T-helper 2 cell (primary cell): Measurements from ENCODE around the gene SCP2.
"Not testable (repeated sequence)": the region's sequence is repeated elsewhere in the genome, so short reads cannot be mapped to it uniquely, and the experiment has no call there.

Source experiments
- DNase-seq, 5 experiments: peaks; one replicate each; pipeline versions ENCODE4 v3.0.0 to v3.0.0-alpha.2; 2012 to 2022

SCP2 gene

DNA sequence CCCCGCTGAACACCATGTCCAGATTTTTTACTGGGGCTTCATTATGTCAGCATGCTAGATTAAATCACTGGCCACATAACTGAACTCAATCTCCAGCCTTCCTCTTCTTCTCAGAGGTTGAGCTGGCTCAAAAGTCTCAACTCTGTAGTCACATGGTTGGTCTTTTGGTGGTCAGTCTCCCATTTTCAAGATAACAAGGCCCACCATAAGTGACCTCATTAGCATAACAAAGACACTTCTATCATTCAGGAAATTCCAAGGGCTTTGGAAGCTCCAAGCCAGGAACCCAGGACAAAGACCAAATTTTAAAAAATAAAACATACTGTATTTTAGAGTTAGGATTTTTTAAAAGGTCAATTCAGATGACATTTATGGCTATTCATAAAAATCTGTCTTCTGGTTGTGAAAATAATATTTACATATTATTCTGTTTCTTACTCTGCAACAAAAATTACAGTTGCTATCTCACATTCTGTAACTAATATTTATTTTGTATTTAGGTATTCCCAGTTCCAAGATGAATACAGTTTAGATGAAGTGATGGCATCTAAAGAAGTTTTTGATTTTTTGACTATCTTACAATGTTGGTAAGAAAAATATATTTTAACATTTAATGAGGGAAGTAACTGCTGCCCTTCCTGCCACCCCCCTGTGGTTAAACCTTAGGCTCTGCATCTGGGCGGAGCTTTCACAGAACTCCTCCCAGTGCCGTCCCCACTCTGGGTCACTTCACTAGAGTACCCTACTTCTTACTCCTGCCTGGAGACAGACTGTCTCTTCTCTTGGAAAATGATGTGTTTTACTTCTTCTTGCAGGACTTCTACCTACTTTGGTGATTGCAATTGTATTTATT is 49.3 kb downstream of the SCP2 start:
- no peak for DNase-seq

DNA sequence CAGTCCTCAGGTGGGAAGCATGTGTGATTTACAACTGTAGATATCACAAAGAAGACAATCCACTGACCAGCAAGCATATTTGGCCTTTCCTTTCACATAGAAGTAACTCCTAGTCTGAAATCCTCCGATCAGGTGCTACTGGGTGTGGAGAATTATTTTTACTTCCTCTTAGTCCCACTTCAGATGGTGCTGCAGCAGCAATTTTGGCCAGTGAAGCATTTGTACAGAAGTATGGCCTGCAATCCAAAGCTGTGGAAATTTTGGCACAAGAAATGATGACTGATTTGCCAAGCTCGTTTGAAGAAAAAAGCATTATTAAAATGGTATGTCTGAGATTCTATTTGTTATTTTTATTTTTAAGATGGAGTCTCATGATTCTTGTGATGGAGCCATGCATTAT is 51.0 kb downstream of the SCP2 start:
- DNase-seq, result no peak

DNA sequence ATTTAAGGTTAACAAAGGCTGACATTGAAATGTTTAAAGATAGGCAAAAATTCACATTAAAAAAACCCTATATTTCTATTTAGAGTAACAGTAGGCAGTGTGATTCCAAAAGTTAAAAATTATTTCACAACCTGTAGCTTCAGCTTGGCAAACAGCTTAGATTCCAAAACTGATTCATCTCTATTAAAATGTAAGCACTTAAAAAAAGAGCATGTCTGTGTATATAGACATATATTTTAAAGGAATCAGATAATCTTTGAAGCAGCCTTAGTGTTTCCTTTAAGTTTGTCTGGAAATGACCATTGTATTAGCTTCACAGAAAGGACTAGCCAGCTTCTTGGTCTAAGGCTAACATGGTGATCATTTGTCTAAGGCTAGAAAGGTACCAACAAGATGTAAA is 65.7 kb downstream of the SCP2 start:
- DNase-seq, result not testable (repeated sequence)

DNA sequence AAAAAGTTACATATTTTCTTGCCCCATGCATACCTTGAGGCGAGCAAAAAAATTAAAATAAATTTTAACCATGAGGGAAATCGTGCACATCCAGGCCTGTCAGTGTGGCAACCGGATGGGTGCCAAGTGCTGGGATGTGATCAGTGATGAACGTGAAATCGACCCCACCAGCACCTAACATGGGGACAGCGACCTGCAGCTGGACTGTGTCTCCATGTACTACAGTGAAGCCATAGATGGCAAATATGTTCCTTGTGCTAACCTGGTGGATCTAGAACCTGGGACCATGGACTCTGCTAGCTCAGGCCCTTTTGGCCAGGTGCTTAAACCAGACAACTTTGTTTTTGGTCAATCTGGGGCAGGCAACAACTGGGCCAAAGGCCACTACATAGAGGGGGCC is 67.6 kb downstream of the SCP2 start:
- DNase-seq, result no peak

DNA sequence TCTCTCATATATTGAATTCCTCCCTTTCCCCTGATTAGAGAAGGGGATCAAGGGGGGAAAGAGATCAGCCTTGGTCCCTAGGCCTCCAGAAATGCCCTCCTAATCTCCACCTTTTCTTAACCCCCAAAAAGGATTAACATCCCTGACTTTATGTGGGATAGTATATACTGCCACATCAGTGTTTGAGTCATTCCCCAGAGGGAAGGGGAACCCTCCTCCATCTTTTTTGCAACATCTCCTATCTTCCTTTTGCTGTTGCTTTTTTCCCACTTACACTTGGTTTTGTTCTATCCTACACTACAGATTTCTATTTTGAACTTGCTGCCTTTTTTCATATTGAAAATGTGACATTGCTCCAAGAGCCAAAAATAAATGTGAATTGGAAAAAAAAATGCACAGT is 69.6 kb downstream of the SCP2 start:
- DNase-seq, result no peak

DNA sequence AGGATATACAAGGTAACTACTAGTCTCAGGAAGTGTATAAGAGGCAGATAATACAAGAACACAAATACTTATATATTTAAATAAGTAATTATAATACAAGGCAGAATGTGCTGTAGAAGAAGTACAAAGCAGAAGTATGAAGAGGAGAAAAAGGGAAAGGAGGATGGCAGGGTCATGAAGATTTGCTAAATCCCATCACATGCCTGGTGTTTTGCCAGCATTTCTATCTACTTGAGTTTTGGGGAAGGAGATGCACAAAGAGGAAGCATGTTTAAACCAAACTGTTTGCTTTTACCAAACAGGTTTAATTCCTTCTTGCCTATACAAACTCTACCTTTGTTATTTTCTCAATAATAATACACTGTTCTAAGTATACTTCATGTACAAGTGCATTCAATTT is 74.1 kb downstream of the SCP2 start:
- no peak for DNase-seq

DNA sequence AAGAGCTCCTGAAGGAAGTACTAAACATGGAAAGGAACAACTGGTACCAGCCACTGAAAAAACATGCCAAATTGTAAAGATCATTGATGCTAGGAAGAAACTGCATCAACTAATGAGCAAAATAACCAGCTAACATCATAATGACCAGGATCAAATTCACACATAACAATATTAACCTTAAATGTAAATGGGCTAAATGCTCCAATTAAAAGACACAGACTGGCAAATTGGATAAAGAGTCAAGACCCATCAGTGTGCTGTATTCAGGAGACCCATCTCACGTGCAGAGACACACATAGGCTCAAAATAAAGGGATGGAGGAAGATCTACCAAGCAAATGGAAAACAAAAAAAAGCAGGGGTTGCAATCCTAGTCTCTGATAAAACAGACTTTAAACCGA is 79.5 kb downstream of the SCP2 start:
- not testable (repeated sequence) for DNase-seq

DNA sequence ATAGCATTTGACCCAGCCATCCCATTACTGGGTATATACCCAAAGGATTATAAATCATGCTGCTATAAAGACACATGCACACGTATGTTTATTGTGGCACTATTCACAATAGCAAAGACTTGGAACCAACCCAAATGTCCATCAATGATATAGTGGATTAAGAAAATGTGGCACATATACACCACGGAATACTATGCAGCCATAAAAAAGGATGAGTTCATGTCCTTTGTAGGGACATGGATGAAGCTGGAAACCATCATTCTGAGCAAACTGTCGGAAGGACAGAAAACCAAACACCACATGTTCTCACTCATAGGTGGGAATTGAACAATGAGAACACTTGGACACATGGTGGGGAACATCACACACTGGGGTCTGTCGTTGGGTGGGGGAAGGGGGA is 83.2 kb downstream of the SCP2 start:
- not testable (repeated sequence) for DNase-seq

DNA sequence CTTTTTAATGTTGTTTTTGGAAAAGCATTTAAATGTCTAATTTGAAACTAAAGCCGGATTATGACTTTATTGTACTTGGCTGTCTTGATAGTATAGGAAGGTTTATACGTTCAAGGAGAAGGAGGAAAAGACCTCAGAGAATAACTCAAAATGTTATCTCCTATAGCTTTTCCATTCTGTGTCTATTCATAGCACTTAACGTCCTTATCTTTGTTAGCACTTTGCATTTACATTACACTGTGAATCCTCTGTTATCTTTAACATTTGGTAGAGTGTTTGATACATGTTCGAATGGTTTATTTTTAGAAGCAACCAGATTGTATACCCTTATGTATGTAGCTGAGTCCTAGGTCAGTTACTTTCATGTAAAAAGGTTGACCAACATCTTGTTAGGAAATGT is 84.1 kb downstream of the SCP2 start:
- no peak for DNase-seq

DNA sequence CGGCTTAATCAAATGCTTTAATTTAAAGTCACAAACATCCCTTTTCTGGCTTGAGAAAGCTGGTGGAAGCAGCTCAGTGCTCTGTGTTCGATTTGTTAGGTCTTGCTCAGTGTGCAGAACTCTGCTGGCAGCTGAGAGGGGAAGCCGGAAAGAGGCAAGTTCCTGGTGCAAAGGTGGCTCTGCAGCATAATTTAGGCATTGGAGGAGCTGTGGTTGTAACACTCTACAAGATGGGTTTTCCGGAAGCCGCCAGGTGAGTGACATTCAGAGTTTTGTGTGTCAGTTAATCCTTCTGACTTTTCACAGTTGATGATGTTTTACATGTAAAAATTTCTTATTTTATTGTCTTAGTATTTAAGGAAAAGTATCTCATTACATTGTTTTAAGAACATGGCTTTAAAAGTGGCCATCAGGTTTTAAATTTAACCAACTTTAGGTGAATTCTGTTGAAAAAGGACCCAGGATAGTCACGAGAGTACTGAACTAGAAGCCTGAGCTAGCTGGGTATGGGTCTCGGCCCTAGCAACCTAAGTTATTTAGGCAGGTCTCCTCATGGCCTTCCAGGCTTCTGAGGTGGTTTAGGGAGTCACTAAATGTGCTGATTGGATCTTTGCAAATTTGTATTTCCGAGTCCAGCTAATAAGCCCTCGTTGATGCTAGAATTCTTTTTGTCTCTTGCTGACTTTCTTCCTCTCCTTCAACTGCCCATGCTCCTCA is 87.9 kb downstream of the SCP2 start:
- DNase-seq, result peak; percentile 25 to 96 (median 63)

DNA sequence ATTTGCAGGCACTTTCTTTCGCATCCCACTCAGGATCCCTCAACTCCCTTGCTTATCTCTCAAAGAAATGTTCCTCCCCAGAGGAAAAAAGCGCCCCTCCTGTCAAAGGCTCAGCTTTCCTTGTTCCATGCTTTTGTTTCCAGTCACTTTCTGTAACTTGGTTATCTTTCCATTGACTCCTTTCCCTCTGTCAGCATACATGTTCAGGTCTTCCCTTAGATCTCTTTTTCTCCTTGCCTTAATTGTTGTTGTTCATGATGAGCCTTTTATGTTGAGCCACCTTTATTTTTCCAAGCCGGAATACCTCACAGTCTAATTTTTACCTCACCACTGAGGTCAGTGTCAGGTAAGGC is 88.4 kb downstream of the SCP2 start:
- no peak for DNase-seq

DNA sequence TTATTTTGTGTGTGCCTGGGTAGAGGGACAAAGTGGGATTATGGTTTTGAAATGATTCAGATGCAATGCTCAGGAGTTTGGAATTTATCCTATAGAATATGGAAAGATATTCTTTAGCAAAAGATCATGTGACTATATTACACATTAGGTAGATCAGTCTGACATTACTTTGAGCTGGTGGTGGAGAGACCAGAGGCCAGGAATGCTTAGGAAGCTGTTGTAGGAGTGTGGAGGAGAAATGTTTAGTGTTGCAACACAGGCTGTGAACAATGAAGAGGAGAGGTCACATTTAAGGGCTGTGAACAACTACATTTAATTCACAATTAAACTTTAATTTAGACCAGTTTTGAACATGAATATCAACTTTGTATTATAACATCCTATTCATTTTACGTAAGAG is 89.6 kb downstream of the SCP2 start:
- DNase-seq, result no peak

DNA sequence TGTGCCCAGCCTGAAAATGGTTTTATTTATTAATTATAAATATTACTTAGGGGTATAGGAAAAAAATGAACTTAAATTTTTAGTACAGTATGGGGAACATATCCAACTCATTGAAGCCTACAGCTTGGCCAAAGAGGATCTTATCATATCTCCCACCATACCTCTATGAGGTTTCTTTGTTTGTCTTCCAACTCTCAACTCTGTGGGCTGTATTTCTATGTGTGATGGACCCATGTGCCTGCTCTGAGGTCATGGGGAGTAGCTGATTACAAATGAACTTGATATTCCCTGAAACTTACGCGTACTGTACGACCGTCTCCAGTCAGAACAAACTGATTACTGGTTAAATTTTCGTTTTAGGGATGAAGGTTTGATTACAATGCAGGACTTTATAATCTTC is 93.5 kb downstream of the SCP2 start:
- no peak for DNase-seq

DNA sequence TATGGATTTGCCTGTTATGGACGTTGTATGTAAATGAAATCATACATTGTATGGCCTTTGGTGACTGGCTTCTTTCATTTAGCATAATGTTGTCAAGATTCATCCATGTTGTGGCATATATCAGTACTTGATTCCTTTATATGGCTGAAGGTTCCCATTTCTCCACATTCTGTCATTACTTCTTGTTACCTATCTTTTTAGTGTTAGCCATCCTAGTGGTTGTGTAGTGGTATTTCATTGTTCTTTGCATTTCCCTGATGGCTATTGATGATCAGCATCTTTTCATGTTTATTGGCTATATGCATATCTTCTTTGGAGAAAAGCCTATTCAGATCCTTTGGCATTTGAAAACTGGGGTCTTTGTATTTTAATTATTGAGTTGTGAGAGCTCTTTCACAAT is 95.1 kb downstream of the SCP2 start:
- DNase-seq, result no peak

DNA sequence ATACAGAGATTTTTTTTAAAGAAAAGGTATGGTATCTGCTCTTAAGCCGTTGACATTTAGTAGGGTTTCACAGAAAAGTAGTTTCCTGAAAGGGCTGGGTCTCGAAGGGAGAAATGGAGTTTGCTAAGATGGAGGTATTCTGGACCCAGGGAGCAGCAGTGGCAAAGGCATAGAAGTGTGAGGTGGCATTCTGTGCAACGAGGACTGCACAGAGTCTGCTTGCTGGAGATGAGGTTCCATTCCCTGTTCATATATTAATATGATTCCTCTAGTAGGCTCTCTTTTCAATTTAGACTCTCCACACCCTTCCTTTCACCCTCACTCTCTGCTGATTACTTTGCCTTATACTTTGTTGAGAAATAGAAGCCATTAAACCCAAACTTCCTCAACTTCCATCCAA is 96.5 kb downstream of the SCP2 start:
- DNase-seq, result no peak

DNA sequence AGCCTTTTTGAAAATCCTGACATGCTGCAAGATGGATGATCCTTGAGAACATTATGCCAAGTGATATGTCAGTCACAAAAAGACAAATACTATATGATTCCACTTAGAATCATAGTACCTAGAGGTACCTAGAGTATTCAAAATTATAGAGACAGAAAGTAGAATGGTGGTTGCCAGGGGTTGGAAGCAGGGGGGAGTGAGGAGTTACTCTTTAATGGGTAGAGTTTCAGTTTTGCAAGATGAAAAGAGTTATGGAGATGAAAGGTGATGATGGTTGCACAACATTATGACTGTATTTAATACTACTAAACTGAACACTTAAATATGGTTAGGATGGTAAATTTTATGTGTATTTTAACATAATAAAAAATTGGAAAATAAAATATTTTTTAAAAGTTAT is 97.0 kb downstream of the SCP2 start:
- DNase-seq, result no peak

DNA sequence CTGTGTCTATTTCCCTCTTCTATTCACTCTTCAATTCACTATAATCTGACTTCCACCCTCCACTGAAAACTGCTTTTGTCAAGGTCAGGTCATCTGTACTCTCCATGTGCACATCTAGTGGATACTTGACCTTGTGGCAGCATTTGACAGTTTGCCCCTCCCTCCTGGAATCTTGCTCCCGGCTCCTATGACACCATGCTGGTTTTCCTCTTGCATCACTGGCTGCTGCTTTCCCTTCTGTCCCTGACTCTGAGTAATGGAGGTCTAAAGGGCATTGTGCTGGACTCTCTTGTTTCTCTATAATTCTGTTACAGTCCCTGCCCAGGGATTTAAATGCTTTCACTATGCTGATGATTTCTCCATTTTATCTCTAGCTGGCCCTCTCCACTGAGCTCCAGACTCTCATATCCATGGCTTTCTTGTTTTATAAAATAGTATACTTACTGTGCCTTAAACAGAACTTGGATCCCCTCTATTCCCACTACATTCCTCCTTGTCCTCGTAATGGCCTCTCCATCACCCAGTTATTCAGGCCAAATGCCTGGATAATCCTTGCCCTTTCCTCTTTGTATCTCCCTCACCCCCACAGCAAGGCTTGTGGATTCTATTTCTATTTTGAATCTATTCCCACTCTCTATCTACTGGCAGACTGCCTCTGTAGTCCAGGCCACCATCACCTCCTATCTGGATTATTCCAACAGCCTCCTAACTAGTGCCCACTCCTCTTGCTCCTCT is 98.1 kb downstream of the SCP2 start:
- DNase-seq, result no peak

DNA sequence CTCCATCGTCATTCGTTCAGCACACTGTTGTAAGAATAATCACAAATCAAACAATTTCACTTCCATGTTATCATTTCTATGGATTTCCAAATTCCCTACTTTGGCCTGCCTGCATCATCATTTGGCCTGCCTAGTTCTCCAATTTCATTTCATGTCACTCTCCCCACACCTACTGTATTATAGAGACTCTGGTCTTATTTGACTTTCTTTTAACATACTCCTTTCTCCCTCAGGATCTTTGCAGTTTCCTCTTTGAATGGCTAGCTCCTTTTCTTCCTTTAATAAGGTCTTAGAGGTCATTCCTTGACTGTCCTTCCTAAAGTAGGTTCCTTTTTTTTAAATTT is 98.7 kb downstream of the SCP2 start:
- no peak for DNase-seq

DNA sequence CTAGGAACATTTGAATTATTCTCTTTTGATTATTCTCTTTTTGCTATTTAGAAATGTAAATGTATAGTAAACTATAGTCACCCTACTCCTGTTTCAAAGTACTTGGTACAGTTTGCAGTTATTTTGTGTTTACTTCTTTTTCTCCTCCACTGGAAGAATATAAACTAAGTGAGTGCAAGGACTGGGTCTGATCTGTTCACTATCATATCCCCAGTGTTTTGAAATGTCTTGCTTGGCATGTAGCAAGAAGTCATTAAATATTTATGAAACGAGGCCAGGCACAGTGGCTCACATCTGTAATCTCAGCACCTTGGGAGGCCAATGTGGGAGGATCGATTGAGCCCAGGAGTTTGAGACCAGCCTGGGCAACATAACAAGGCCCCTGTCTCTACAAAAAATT is 99.2 kb downstream of the SCP2 start:
- no peak for DNase-seq

DNA sequence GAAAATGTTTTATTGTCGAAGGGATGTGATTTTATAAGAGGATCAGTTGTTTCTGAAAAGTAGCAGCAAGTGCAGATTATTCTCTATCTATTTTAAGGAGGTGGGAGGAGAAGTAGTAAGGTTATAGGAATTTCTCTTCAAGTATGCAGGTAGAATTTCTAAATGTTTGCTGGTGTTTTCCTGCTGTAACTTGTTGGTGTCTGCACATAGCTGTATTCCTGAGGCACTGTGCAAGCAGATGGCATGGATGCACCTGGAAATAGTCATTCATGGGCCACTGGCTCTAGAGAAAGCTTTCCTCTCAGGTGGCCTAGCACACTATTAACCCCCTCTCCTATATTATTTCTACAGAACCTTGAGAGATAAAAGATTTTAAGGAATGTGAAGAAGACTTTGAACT is 104.7 kb downstream of the SCP2 start:
- no peak for DNase-seq

DNA sequence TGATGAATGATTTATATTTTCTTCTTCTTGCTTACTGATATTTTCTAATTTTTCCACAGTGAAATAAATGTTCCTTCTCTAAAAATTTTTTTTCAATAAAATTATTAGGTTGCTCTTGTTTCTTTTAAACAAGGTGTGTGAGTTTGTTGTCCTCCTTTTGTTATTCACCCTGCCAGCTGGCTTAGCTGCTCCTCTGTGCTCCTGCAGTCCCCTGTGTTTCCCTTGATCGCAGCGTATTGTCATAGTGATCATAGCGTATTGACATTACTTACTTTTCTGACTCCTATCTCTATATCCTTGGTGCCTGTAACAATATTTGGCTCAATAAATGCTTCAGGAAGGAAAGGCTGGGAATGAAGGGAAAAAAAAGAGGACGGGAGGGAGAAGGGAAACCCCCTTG is 110.1 kb downstream of the SCP2 start:
- no peak for DNase-seq

DNA sequence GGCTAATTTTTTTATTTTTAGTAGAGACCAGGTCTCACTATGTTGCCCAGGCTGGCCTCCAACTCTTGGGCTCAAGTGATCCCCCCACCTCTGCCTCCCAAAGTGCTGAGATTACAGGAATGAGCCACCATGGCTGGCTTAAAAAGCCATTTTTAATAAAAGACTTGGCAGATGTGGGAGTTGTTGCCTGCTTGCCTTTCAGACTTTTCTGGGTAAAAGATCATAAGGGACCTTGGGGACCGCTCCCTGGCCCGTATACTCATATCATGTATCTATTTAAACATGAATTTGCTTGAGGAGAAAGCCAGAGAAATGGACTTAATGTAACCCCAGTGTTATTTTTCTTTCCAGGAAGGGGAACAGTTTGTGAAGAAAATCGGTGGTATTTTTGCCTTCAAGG is 111.5 kb downstream of the SCP2 start:
- no peak for DNase-seq

DNA sequence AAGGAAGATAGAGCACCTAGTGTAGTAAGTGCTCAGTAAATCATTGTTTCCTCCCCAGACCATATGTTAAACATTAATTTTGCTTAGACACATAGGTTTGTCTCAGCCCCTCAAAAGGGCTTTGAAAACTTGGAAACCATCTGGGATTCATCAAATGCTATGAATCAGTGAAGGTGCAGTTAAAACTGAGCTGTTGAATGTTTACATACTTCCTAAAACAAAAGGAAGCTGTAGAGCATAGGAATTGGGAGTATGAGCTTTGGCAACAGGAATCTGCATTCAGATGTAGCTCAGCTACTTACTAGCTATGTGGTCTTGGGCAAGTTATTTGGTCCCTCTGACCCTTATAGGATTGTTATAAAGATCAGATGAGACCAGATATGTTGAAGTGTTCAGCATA is 116.2 kb downstream of the SCP2 start:
- no peak for DNase-seq

DNA sequence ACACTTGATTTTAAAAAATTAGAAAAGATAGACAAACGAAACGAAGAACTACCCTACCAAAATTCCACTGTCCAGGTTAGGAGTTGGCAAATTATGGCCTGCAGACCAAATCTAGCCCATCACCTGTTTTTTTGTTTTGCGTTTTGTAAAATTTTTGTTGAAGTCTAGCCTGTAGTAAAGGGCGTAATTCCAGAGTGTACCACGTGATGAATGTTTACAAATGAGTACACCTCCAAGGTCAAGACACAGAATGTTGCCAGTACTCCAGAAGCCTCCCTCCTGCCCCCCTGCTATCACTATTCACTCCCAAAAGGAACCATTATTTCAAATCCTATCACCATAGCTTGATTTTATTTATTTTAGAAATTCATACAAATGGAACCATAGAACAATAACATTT is 117.8 kb downstream of the SCP2 start:
- no peak for DNase-seq
